GM12864 (cell line): Measurements from ENCODE around the gene TRAPPC12.

ENCODE experiments used
- DNase-seq: peaks from one replicate; pipeline ENCODE4 v3.0.0-alpha.2; 2011; ENCODE audit warnings: low read depth
- H3K4me3 ChIP-seq: 2 replicates; pipeline ENCODE4 v1.5.1; 2011; ENCODE audit warnings: mild to moderate bottlenecking, low read depth, low read length, control low read depth
- TF ChIP-seq, protein P1 (sequence below): IDR thresholded peaks from 2 replicates; pipeline ENCODE4 v1.5.1; 2011; ENCODE audit warnings: low read depth, mild to moderate bottlenecking, moderate library complexity, low read length, control low read depth, inconsistent platforms; ENCODE audit errors: missing control alignments

The TRAPPC12 gene

DNA sequence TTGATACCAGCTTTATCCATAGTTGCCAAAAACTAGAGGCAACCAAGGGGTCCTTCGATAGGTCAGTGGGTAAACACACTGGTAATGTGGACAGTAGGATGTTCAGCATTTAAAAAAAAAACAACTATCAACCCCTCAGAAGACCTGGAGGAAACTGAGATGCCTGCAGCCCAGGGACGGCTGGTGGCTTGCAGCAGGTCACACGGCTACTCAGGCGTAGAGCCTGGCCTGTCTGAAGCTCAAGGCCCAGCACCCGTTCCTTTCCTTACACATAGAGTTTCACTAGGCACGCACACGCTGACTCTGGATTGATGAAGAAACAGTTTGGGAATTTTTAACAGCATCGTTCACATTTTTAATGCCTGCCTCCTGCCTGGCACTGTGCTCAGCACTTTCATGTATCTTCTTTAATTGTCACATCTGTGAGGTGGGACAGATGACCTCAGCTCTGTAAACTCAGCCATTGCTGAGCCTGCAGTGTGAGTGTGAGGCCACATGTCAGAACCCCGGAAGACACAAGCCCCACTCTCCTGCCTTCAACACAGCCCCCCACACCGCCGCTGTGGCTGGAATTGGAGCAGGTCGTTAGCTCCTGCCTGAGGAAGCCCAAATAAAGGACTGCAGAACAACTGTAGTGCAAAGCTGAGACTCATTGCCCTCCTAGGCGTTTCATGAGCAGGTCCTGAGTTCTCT lies 40.7 kb downstream of the TRAPPC12 start:
- TF ChIP-seq, protein P1, sequence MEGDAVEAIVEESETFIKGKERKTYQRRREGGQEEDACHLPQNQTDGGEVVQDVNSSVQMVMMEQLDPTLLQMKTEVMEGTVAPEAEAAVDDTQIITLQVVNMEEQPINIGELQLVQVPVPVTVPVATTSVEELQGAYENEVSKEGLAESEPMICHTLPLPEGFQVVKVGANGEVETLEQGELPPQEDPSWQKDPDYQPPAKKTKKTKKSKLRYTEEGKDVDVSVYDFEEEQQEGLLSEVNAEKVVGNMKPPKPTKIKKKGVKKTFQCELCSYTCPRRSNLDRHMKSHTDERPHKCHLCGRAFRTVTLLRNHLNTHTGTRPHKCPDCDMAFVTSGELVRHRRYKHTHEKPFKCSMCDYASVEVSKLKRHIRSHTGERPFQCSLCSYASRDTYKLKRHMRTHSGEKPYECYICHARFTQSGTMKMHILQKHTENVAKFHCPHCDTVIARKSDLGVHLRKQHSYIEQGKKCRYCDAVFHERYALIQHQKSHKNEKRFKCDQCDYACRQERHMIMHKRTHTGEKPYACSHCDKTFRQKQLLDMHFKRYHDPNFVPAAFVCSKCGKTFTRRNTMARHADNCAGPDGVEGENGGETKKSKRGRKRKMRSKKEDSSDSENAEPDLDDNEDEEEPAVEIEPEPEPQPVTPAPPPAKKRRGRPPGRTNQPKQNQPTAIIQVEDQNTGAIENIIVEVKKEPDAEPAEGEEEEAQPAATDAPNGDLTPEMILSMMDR: no peak
- no peak for DNase-seq
- no peak overlapping the region for H3K4me3 ChIP-seq

- no peak for DNase-seq
- no peak overlapping the region for H3K4me3 ChIP-seq
- TF ChIP-seq, protein P1: no peak
These were observed 41.4 kb downstream of the TRAPPC12 start for GRCh38 chr2:3420769-3421397.

DNA sequence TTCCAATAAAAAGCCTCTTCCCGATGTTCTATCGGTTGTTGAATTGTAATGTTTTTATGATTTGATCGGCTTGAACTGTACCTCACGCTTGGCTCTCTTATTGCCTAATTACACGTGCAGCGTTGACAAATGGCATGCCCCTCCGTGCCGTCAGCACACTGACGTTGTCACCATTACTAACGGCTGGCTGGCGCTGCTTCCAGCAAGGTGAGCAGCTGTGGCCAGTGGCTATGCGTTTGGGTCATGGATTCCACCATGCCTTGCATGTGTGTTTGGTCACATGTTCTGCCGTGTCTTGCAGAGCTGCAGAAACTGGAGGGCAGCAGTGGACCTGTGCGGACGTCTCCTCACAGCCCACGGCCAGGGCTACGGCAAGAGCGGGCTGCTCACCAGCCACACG lies 42.1 kb downstream of the TRAPPC12 start:
- TF ChIP-seq, protein P1: no peak
- DNase-seq: no peak
- no peak overlapping the region for H3K4me3 ChIP-seq

- TF ChIP-seq, protein P1: no peak
- DNase-seq: no peak
- no peak overlapping the region for H3K4me3 ChIP-seq
These were observed 42.8 kb downstream of the TRAPPC12 start for GRCh38 chr2:3422161-3422779.

GRCh38 chr2:3423492-3424170 lies 44.1 kb downstream of the TRAPPC12 start:
- no peak for DNase-seq
- TF ChIP-seq, protein P1: peak; percentile 95
- no peak overlapping the region for H3K4me3 ChIP-seq

DNA sequence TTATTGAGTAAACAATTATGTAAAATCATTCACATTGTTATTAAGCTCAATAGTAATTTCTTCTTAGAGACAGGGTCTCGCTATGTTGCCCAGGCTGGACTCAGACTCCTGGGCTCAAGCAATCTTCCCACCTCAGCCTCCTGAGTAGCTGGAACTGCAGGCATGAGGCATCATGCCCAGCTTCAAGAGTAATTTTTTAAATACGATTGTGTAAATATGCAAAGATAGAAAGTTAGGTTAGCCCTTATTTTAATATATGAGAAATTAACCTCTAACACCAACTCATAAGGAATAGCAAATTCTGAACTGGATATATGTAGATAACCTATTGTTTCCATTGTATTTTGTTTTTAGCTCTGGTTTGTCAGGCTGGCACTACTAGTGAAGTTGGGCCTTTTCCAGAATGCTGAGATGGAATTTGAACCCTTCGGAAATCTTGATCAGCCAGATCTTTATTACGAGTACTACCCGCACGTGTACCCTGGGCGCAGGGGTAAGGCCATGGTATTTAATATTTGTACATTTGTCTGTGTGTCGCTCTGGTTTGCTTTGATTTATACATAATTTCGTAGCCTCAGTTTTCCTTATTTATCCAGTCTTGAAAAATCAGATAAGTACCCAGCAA lies 44.8 kb downstream of the TRAPPC12 start:
- no peak overlapping the region for H3K4me3 ChIP-seq
- no peak for DNase-seq
- TF ChIP-seq, protein P1: no peak
